Karpas-422 (cell line): ENCODE data around the gene SETD9. TPM values are rescaled to one million over a fixed set of nuclear protein-coding genes. Genes with fewer than 3 reads are reported as not detected.

ENCODE experiments used
- DNase-seq: peaks from one replicate; pipeline ENCODE4 v3.0.0-alpha.2; 2015
- H2AFZ ChIP-seq: fragments of 200-600 bp; sonication (generic); 2 replicates; pipeline ENCODE4 v1.6.1; 2014; ENCODE audit warnings: antibody characterized with exemption, low read length, mixed read lengths
- H3K27ac ChIP-seq: fragments of 200-600 bp; sonication (generic); 2 replicates; pipeline ENCODE4 v1.5.1; 2014; ENCODE audit warnings: mild to moderate bottlenecking, low read length, moderate library complexity
- H3K27me3 ChIP-seq: fragments of 200-600 bp; sonication (generic); 2 replicates; pipeline ENCODE4 v1.6.1; 2014; ENCODE audit warnings: low read length, mixed read lengths
- H3K36me3 ChIP-seq: fragments of 200-600 bp; sonication (generic); 2 replicates; pipeline ENCODE4 v1.6.1; 2014; ENCODE audit warnings: low read length, mixed read lengths; ENCODE audit not compliant: insufficient read depth
- H3K4me1 ChIP-seq: fragments of 200-600 bp; sonication (generic); 2 replicates; pipeline ENCODE4 v1.6.1; 2014; ENCODE audit warnings: mild to moderate bottlenecking, low read length, mixed read lengths
- H3K4me2 ChIP-seq: fragments of 200-600 bp; sonication (generic); 2 replicates; pipeline ENCODE4 v1.6.1; 2014; ENCODE audit warnings: low read length, low read depth, mild to moderate bottlenecking; ENCODE audit not compliant: poor library complexity, severe bottlenecking
- H3K4me3 ChIP-seq: fragments of 200-600 bp; sonication (generic); 2 replicates; pipeline ENCODE4 v1.5.1; 2014; ENCODE audit warnings: mild to moderate bottlenecking, antibody characterized with exemption, low read length, mixed read lengths
- H3K79me2 ChIP-seq: fragments of 200-600 bp; sonication (generic); 2 replicates; pipeline ENCODE4 v1.6.1; 2014; ENCODE audit warnings: mild to moderate bottlenecking, low read length, mixed read lengths
- H3K9ac ChIP-seq: fragments of 200-600 bp; sonication (generic); 2 replicates; pipeline ENCODE4 v1.6.0; 2014; ENCODE audit warnings: low read length
- H3K9me2 ChIP-seq: fragments of 200-600 bp; sonication (generic), shearing (Covaris generic); replicated peaks from 2 replicates; pipeline ENCODE4 v1.6.0; 2014; ENCODE audit warnings: mild to moderate bottlenecking, low read length, moderate library complexity; ENCODE audit not compliant: insufficient read depth
- H3K9me3 ChIP-seq: fragments of 300-700, 200-600 bp; sonication (generic); 2 replicates; pipeline ENCODE4 v1.6.1; 2014; ENCODE audit warnings: low read length, mixed read lengths
- H4K20me1 ChIP-seq: fragments of 200-600 bp; sonication (generic); 2 replicates; pipeline ENCODE4 v1.6.1; 2014; ENCODE audit warnings: mild to moderate bottlenecking, antibody characterized with exemption, low read length, low read depth; ENCODE audit not compliant: insufficient read depth
- total RNA-seq: library from RNA; depleted of rRNA; stranded (reverse); fragments of >200 nt; shearing (Covaris generic); gene quantifications from 2 replicates; pipeline ENCODE4 v1.2.3, GENCODE V29; 2014; ENCODE audit warnings: low replicate concordance

The SETD9 gene
- total RNA-seq, 1 experiment from 2014 or later: 28.4 TPM

DNA sequence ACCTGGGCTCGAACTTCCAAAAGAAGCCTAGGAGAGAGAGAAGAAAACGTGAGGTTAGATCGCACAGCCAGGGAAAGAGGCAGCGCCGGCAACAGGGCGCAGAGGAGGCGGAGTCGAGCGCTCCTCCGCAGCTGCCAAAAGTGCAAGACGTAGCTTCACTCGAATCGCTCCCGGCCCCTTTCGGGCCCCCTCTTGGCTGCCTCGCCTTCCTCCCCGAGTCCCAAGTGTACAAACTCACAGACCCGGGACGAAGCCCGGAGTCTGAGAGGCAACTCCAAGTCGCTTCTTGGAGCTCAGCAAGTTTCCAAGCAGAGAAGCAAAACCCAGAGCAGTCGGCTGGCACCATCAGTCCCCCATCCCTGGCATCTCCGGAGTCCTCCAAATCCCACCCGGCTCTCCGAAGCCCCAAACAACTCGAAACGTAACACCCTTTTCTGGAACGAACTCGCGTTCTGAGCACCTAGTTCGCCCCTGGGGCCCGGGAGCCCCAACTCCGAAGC is 41.3 kb downstream of the SETD9 start:
- H2AFZ ChIP-seq: no peak overlapping the region; the same call in 1 of the 2 replicates
- H3K4me2 ChIP-seq: peak overlapping the region; percentile 95
- peaks cover 58% of the 10 kb centered on the region for H3K79me2 ChIP-seq
- H3K9me3 ChIP-seq: no peaks in the 10 kb centered on the region
- peak overlapping the region; percentile 82 for H3K4me3 ChIP-seq
- H3K27ac ChIP-seq: peak overlapping the region; percentile 84
- no peaks in the 10 kb centered on the region for H4K20me1 ChIP-seq
- H3K9ac ChIP-seq: peak overlapping the region; percentile 90
- 0 out of 2 replicates have a peak, but pooled peaks cover 2% of the 10 kb centered on the region for H3K27me3 ChIP-seq
- no peaks in the 10 kb centered on the region for H3K9me2 ChIP-seq
- H3K36me3 ChIP-seq: peaks cover 25% of the 10 kb centered on the region; the same call in 1 of the 2 replicates
- peaks cover 23% of the 10 kb centered on the region for H3K4me1 ChIP-seq
- DNase-seq: peak; percentile 88

DNA sequence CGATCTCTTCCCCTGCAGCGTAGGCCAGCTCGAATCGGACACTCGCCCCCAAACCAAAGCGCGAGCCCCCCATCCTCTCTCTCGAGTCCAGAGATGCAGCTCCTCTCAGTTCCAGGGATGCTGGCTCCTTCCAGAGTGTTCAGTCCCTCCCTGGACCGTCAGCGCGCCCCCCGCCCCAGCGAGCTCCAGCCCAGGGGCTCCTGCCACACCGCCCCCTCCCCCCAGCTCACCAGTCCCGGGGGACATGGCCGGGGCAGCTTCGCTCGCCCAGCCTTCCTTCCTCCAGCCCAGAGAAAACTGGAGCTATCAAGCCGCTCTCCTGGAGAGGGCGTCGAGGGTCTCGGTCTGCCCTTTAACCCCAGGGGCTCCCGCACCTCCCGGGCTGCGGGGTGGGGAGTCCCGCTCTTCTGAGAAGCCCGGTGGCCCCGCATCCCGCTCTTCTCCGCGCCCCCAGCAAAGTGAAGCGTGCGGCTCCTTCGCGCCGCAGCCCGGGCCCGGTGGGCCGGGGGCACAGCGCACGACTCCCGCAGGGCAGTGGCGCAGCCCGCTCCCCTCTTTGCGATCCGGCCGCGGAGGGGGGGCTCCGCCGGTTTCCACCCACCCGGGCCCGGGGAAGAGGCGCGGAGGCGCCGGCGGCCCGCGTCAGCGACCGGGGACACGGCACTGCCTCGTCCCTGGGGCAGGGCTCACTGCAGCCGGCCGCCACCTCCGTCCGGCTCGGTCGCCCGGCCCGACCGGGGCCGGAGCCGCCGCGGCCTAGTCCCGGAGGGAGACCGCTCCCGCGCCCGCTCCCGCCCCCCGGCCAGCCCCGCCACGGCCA is 41.9 kb downstream of the SETD9 start:
- DNase-seq: peak; percentile 71
- Histone ChIP-seq H3K9me2 (no peaks in the 10 kb centered on the region), H3K27me3 (0 out of 2 replicates have a peak, but pooled peaks cover 2% of the 10 kb centered on the region), H3K79me2 (peaks cover 52% of the 10 kb centered on the region), H4K20me1 (no peaks in the 10 kb centered on the region), H3K9ac (peak overlapping the region; percentile 90), H2AFZ (peak overlapping the region; percentile 72), H3K4me1 (peaks cover 23% of the 10 kb centered on the region), H3K36me3 (peaks cover 18% of the 10 kb centered on the region; the same call in 1 of the 2 replicates), H3K9me3 (no peaks in the 10 kb centered on the region), H3K27ac (peak overlapping the region; percentile 84), H3K4me3 (peak overlapping the region; percentile 82), H3K4me2 (peak overlapping the region; percentile 95)

DNA sequence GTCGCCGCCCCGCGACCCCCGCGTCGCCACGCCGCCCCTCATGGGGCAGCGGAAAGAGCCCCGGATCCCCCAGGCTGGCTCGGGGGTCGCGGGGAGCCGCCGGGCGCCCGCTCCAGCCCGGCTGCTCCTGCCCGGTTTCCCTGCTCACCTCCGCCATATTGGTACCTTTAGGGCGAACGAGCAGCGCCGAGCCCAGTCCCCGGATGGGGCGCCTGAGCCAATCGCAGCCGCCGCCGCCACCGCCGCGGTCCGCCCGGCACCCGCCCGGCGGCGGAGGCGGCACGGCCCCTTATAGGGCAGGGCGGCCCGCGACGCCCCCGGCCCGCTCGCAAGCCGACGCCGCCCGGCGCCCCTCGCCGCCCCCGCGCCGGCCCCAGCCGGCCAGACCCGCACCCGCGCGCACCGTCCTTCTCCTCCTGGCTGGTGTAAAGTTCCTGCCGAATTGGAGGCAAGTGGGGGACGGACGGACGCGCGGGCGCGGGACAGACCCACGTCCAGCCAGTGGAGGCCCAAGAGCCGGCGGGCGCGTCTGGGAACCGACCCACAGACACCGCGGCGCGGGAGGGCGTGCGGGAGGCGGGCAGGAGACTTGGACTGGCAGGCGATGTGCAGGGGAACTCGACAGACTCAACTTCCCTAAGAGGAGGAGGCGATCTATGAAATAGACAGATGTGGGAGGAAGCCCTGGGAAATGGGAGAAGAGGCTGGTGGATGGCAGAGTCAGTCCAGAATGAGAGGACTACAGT is 42.7 kb downstream of the SETD9 start, which contains the start of gene MIER3:
Gene MIER3, minus strand, starts transcription at position 178 of the 746 bp plus-strand sequence. Its CDS starts 21 bp downstream, at position 157.
- Histone ChIP-seq H3K9me3 (no peaks in the 10 kb centered on the region), H3K36me3 (peaks cover 10% of the 10 kb centered on the region; the same call in 1 of the 2 replicates), H4K20me1 (no peaks in the 10 kb centered on the region), H3K4me1 (peaks cover 23% of the 10 kb centered on the region), H3K27ac (peak within 1 kb of the TSS; percentile 84), H3K9ac (peak within 1 kb of the TSS; percentile 90), H3K4me2 (peak within 1 kb of the TSS; percentile 95), H3K79me2 (peaks cover 45% of the 10 kb centered on the region), H2AFZ (peak within 1 kb of the TSS; percentile 98), H3K4me3 (peak within 1 kb of the TSS; percentile 82), H3K27me3 (0 out of 2 replicates have a peak, but pooled peaks cover 2% of the 10 kb centered on the region), H3K9me2 (no peaks in the 10 kb centered on the region)
- DNase-seq: peak; percentile 92

DNA sequence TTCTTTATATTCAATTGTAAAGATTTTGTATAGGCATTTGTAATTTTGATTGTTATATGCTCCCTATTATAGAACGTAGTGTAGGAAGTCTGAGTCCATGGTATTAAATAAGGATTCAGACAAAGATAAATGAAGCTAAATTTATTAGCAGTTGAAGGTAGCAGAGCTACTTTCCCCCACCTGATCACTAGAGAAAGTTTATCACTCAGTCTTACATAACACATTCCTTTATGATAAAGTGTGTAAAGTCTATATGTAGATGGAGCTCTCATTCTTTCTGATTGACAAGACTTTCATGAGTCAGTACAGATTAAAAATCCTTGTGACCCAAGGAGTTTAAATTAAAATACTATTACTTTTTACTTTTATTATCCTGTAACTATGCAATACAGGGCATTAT is 44.9 kb downstream of the SETD9 start:
- no peak overlapping the region for H2AFZ ChIP-seq
- no peak overlapping the region for H3K4me3 ChIP-seq
- H3K9me2 ChIP-seq: no peaks in the 10 kb centered on the region
- H3K4me2 ChIP-seq: no peak overlapping the region
- no peaks in the 10 kb centered on the region for H4K20me1 ChIP-seq
- H3K9ac ChIP-seq: no peak overlapping the region
- peaks cover 20% of the 10 kb centered on the region for H3K4me1 ChIP-seq
- H3K9me3 ChIP-seq: no peaks in the 10 kb centered on the region
- no peaks in the 10 kb centered on the region; the same call in 1 of the 2 replicates for H3K36me3 ChIP-seq
- no peak for DNase-seq
- H3K79me2 ChIP-seq: peaks cover 23% of the 10 kb centered on the region
- no peak overlapping the region for H3K27ac ChIP-seq
- 0 out of 2 replicates have a peak, but pooled peaks cover 2% of the 10 kb centered on the region for H3K27me3 ChIP-seq

DNA sequence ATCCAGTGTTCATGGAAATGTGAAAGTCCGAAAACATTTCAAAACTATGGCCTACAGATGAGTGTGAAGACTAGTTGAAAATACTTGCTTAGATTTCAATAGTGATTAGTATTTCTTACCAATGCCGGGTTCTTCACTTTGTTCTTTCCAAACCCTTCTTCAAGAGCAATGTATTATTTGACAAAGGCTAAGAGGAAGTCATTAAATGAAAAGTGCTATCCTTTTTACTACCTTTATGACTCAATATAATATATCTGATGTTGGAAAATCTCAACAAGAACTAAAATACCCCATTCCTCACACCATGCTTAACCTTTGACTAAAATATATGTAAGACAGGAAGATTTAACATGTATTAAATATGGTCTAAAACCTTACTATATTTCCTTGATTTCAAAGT is 49.2 kb downstream of the SETD9 start:
- 0 out of 2 replicates have a peak, but pooled peaks cover 2% of the 10 kb centered on the region for H3K27me3 ChIP-seq
- no peak for DNase-seq
- H3K9me2 ChIP-seq: no peaks in the 10 kb centered on the region
- no peak overlapping the region for H3K4me3 ChIP-seq
- H3K79me2 ChIP-seq: no peaks in the 10 kb centered on the region
- H3K9ac ChIP-seq: no peak overlapping the region
- no peaks in the 10 kb centered on the region for H3K4me1 ChIP-seq
- no peaks in the 10 kb centered on the region for H3K9me3 ChIP-seq
- H3K27ac ChIP-seq: no peak overlapping the region
- H4K20me1 ChIP-seq: no peaks in the 10 kb centered on the region
- no peak overlapping the region for H2AFZ ChIP-seq
- H3K36me3 ChIP-seq: no peaks in the 10 kb centered on the region
- no peak overlapping the region for H3K4me2 ChIP-seq

DNA sequence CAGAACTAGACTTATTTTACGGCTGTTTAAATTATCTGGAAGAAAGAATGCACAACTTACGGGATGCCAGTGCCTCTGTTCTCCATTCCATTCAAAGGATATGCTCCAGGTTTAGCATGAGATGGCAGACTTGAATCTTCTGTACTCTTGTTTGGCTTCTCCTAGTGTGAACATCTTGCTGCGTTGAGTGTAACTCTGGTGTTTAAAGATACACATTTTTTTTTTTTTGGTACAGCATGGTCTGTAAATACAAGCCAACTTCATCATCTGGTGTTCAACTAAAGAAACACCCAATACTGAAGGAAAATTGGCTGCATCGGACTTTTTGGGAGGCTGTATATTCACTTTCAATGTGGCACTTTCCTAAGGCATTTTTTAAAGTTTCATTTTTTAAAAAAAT is 49.9 kb downstream of the SETD9 start:
- Histone ChIP-seq H3K79me2 (no peaks in the 10 kb centered on the region), H3K4me1 (no peaks in the 10 kb centered on the region), H3K4me3 (no peak overlapping the region), H3K36me3 (no peaks in the 10 kb centered on the region), H3K27me3 (no peaks in the 10 kb centered on the region), H3K27ac (no peak overlapping the region), H4K20me1 (no peaks in the 10 kb centered on the region), H3K4me2 (no peak overlapping the region), H2AFZ (no peak overlapping the region), H3K9me2 (no peaks in the 10 kb centered on the region), H3K9ac (no peak overlapping the region), H3K9me3 (no peaks in the 10 kb centered on the region)
- DNase-seq: no peak

DNA sequence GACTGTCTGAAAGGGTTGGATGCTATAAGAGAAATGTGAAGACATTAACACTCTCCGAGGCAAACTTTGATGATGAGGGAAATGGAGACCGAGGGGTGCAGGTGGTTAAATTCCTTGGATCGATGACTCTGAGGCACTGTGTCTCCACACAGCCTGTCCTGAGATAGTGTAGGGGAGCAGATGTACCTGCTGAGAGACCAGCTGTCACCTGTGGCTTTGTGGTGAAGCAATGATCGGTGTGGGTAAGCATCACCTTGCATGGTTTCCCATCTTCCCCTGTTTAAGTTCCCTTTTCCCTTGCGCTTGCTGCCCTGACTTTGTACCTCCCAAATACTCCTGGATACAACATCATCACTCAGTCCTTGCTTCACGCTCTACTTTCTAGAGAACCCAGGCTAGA is 52.4 kb downstream of the SETD9 start:
- Histone ChIP-seq H4K20me1 (no peaks in the 10 kb centered on the region), H3K4me3 (no peak overlapping the region), H3K9me3 (no peaks in the 10 kb centered on the region), H3K79me2 (no peaks in the 10 kb centered on the region), H3K4me1 (no peaks in the 10 kb centered on the region), H3K9me2 (no peaks in the 10 kb centered on the region), H3K4me2 (no peak overlapping the region), H3K36me3 (no peaks in the 10 kb centered on the region), H2AFZ (no peak overlapping the region), H3K27me3 (no peaks in the 10 kb centered on the region), H3K27ac (no peak overlapping the region), H3K9ac (no peak overlapping the region)
- no peak for DNase-seq

DNA sequence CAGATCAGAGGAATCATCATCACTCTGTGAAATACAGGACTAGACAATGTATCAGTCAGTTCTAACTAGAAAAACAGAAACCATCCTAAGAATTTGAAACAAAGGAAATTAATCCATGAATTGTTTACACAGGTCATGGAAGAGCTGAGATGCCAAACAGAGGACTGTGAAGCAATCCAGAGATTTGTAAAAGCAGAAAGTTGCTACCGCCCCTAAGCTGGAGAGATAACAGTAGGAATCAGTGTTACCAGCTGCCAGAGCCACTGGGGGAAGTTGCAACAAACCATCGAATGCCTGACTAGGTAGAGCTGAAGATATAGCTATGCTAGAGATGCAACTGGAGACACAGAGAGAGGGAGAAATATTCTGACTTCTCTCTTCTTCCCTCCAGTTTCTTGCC is 52.9 kb downstream of the SETD9 start:
- H3K9ac ChIP-seq: no peak overlapping the region
- H3K79me2 ChIP-seq: no peaks in the 10 kb centered on the region
- no peak overlapping the region for H3K4me2 ChIP-seq
- H3K4me1 ChIP-seq: no peaks in the 10 kb centered on the region
- H3K4me3 ChIP-seq: no peak overlapping the region
- no peak overlapping the region for H3K27ac ChIP-seq
- H3K9me2 ChIP-seq: no peaks in the 10 kb centered on the region
- H4K20me1 ChIP-seq: no peaks in the 10 kb centered on the region
- H3K36me3 ChIP-seq: no peaks in the 10 kb centered on the region
- DNase-seq: no peak
- H2AFZ ChIP-seq: no peak overlapping the region
- no peaks in the 10 kb centered on the region for H3K9me3 ChIP-seq
- H3K27me3 ChIP-seq: no peaks in the 10 kb centered on the region
